Fibroblast of peridontal ligament (primary cell): Measurements from ENCODE around the gene VAMP4.
"Not testable (repeated sequence)": the region's sequence is repeated elsewhere in the genome, so short reads cannot be mapped to it uniquely, and the experiment has no call there.

Experiments used
- DNase-seq: peaks from one replicate; pipeline ENCODE4 v3.0.0-alpha.2; 2010; ENCODE audit errors: extremely low read depth

The VAMP4 gene

GRCh38 chr1:171695772-171696171, 46.1 kb downstream of the VAMP4 start:
- DNase-seq = not testable (repeated sequence)

- not testable (repeated sequence) for DNase-seq
Observed at GRCh38 chr1:171693541-171693940, 48.3 kb downstream of the VAMP4 start.

- DNase-seq = no peak
Observed at GRCh38 chr1:171683870-171684269, 58.0 kb downstream of the VAMP4 start.

- DNase-seq = no peak
Observed at GRCh38 chr1:171680339-171680738, 61.5 kb downstream of the VAMP4 start.

GRCh38 chr1:171676823-171677222, 65.0 kb downstream of the VAMP4 start:
- DNase-seq = no peak

DNA sequence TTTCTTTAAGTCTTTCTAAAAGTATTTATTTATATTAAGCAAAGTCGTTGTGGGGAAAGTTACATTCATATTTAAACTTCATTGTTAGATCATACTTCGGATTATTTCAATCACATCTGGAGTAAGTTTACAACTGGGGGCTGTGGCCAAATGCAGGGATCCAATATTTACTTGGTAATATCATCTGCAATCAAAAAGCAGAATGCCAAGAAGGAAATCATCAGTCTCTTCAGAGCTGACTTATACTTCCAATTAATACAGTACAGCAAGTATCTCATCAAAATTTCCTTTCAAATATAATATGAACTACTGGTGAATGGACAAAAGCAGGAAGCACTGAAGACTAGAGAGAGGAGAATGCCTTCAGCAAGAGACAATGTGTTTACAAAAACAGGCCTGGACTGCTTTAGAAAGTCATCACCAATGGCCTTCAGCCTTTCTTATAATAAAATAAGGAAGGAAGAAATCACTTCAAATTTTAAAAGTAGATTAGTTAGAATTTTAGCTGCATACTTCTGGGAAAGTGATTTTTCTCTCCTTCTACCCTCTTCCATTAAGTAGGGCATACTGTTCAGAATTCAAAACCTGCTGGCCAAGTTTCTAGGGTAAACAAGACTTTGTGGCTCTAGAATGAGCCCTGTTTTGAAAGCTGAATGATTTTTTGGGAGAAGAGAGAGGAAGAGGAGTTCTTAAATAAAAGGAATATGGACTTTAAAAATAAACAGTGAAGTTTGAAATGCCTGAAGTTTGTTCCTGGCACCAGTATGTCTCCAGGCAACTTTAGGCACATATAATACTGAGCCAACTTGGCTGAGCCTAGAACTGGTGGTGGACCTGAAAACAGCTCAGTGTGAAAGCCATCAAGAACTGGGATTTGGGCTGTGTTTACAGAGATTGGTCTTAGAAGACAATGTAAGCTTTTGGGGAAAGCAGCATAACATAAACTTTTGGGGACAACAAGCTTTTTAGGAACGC, 67.1 kb downstream of the VAMP4 start:
- peak; percentile 22 for DNase-seq

- no peak for DNase-seq
Observed at GRCh38 chr1:171670739-171671138, 71.1 kb downstream of the VAMP4 start.

DNA sequence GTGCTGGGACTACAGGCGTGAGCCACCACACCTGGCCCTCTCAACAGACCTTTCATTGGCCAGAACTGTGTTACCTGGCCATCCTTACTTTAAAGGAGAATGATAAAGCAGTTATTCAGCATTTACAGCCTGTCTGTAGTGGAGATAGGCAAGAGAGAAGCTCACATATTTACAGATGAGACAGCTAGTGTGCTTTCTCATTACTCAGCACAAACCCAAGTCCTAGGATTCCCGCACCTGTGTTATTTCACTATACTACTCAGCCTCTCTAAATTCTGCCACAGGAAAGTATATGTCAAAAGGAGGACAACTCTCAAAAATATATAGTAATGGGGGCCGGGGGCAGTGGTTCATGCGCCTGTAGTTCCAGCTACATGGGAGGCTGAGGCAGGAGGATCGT, 73.5 kb downstream of the VAMP4 start:
- DNase-seq = no peak

DNA sequence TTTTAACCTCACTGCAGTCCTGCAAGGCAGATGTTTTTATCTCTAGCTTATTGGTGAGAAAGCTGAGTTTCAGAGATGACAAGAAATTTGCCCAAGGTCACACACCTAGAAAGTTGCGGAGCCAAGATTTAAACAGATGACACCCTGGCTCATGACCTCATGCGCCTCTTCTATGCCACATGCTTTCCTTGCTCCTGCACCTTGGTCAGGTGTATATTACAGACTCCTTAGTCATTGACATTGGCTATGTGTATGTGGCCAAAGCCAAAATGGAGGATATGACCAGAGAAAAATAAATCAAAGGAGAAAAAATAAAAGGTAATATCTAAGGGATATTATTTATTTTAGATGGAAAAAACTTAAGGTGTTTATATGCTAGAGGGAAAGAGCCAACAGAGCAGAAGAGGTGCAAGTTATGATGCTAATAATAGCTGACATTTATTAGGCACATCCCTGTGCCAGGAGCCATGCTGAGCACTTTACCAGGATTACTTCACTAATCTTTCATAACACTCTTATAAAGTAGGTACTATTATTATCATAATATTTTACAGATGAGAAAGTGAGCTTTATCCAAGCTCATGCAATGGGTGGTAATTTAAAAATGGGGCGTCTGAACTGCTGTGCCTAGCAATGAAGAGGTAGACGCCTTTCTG, 75.6 kb downstream of the VAMP4 start:
- no peak for DNase-seq

DNA sequence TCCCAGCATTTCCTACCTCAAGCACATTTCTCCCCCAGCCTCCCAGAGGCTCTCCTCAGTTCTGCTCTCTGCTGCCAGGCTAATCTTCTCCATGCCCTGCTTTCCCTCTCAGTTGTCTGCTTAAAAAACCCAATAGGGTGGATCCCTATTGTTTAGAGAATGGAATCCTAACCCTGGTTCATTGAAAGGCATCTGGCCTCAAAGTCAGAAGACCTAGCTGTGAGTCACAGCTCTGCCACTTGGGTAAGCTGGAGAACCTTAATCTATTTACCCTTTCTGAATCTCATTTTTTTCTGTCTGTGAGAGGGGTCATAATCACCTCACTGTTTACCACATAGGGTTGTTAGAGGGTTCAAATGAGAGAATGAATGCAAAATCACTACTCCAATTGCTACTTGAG, 76.9 kb downstream of the VAMP4 start:
- peak; percentile 21 for DNase-seq

DNA sequence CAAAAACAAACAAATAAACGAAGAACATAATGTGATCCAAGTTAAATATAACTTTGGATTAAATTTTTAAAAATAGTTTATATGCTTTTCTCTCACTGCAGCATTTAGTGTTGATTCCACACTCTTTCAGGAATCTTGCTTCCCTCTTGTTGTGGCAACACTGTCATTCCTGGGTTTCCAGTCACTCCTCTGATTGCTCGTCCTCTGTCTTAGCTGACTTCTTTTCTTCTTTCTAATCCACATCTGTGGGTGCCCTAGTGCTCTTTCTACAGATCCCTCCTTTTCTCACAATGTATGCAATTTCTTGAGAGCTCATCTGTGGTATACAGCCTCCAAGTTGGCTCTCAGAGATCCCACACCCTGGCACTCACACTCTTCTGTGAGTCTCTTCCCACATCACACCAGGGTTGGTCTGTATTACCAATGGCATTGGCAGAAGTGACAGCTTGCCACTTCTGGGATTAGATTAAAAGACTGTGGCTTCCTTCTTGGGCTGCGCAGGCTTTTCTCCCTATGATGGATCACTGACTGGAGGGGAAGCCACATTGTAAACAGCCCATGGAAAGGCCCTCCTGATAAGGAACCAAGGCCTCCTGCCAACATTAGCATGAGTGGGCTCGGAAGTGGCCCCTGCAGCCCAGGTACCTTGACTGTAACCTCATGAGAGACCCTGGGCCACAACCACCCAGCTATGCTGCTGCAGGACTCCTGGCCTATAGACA, 77.8 kb downstream of the VAMP4 start:
- peak; percentile 18 for DNase-seq

GRCh38 chr1:171663036-171663853, 78.6 kb downstream of the VAMP4 start:
- no peak for DNase-seq

DNA sequence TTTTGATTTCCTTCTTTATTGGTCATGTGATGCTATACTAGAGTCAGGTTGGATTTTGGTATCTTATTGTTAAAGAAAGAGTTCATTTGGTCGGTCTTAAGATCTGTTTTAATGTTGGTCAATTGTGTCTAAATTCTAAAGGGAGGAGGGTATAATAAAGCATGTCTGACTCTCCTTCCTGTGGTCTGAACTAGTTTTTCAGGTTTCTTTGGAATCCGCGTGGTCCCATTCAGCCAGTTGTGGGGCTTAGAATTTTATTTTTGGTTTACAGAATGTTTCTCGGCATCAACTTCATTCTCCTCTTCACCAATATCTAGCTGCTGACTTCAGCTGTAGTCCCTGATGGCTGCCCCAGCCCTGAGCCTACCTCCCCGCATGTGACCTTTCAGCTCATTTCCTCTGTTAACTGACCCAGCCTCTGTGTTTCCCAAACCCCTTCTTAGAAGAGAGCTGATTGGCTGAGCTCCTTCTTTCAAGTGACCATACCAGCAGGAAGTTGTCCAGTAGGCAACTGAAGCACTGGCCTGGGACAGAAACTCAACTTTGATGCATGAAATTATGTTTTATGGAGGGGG, 80.7 kb downstream of the VAMP4 start:
- no peak for DNase-seq

DNA sequence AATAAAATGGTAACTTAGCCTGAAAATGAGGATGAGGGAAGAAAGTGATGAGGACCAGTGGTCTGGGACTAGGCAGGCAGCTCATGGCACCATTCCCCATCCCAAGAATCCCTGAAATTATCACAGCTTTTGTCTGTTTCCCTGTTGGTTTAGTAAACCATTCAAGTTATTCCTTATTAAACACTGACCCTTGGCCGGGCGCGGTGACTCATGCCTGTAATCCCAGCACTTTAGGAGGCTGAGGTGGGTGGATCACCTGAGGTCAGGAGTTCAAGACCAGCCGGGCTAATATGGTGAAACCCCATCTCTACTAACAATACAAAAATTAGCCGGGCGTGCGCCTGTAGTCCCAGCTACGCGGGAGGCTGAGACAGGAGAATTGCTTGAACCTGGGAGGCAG, 85.7 kb downstream of the VAMP4 start:
- not testable (repeated sequence) for DNase-seq

DNA sequence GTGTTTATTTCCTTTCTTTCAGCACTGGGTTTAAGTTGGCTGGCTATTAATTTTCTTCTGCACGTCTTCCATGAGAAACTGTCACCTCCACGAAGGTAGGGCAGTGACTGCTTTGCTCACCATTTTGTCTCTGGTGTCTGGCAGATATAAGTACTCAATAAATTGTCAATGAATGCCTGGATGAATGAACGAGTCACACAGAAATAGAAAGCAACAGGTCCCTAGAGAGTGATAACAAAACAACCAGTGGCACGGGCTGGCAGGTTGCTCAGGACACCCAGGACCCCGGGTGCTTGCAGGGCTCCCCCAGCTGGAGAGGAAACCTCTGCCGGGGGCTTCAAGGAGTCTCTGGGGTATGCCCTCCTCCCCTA, 86.1 kb downstream of the VAMP4 start:
- no peak for DNase-seq

GRCh38 chr1:171654942-171655745, 86.7 kb downstream of the VAMP4 start:
- DNase-seq = peak; percentile 34

DNA sequence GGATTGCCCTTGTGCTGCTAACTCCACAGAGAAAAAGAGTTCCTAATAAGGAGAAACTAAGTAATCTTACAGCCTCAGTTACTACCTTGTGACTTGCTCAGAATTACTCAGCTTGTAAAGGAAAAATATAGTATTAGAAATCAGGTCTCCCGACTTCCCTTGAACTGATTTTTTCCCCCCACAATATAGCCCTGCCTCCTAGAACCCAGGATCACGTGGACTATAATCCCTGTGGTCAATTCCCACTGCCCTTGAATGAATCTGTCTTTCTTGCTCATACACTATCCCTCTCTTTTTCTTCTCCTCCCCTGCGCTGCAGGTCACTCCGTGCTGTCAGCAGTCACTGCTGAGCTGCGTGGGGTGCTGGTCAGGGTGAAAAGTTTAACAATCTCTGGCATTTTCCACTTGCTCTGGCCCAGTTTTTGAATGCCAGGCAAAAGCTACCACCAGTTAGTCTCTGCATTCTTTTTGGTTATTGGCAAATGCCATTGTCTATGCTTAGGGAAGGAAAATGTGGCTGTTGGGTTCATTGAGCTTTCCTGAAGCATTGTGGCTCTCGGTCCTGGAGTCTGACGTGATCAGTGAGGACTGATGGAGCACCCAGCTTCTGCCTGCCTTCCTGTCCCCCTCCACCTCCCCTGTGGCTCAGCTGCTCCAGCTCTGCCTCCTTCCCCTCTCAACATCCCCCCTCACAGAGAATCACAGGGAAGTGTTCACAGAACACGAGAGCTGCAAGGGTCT, 87.5 kb downstream of the VAMP4 start:
- DNase-seq = peak; percentile 43

DNA sequence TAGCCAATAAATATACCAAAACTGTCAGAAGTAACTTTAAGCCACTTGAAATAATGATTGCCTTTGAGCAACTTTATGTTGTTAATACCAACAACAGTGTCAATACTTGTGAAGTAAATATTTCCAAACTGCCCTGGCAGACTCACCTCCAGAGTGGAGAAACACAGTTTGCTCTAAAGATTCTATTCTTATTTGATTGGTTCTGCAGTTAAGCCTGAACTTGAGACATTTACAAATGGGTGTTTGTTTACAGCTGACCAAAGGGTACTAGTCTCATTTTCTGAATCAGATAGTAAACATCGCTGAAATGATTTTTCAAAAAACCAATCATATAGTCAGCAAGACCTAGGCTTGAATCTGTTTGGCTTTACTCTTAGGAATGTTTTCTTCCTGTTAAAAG, 88.1 kb downstream of the VAMP4 start:
- peak; percentile 17 for DNase-seq

DNA sequence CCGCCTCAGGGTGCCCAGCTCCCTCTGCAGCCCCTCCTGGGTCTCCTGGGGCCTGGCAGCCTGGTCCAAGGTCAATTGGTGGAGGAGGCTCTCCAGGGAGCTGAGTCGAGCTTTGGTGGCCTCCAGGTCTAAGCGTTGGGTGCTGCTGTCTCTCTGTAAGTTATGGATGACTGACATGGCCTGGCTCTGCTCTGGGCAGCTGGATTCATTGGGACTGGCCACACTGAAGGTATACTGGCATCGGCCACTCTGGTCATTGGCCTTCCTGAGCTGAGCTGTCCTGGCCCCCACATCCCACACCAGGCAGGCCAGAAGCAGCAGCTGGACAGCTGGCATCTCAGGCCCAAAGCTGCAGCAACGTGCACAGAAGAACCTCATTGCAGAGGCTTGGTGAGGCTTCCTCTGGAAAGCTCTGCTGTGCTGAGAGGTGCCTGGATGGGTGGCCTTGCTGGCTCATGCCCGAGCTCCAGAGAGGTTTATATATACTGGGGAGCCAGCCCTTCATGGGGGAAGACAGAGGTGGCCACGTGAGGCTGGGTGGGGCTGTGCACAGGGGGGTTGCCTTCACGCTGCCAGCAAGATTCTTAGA, 89.5 kb downstream of the VAMP4 start, which contains the start of gene MYOC:
Gene MYOC (minus strand): TSS at position 455 of the 589 bp plus-strand sequence. CDS start 77 bp downstream, at position 378.
- no peak for DNase-seq
